ENCODE data around the gene VWC2. TPM values are rescaled to one million over a fixed set of nuclear protein-coding genes. Genes with fewer than 3 reads are reported as not detected.

The VWC2 gene
- total RNA-seq, 4 donors from 2014 or later: under 0.01 to 0.22 (median 0.18) TPM

DNA sequence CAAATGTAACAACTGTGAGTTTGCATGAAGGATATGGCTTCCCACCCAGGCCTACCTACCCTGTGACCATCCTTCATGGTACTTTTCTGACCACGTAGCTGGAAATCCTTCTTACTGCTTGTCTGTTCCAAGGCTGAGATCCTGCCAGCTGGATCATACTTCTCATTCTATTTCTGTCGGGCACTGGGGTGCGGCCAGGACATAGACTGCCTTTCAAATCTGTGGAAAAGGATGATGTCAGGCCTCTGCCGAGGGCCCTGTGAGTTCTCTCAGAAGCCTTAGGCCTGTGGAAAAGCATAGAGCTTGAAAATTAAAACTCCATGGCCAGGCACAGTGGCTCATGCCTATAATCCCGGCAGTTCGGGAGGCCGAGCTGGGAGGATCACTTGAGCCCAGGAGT, 10.0 kb downstream of the VWC2 start:
- TF ChIP-seq, protein P1, sequence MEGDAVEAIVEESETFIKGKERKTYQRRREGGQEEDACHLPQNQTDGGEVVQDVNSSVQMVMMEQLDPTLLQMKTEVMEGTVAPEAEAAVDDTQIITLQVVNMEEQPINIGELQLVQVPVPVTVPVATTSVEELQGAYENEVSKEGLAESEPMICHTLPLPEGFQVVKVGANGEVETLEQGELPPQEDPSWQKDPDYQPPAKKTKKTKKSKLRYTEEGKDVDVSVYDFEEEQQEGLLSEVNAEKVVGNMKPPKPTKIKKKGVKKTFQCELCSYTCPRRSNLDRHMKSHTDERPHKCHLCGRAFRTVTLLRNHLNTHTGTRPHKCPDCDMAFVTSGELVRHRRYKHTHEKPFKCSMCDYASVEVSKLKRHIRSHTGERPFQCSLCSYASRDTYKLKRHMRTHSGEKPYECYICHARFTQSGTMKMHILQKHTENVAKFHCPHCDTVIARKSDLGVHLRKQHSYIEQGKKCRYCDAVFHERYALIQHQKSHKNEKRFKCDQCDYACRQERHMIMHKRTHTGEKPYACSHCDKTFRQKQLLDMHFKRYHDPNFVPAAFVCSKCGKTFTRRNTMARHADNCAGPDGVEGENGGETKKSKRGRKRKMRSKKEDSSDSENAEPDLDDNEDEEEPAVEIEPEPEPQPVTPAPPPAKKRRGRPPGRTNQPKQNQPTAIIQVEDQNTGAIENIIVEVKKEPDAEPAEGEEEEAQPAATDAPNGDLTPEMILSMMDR (IDR thresholded peaks at IDR 0.05; ENCODE audit: low read depth): no peak

DNA sequence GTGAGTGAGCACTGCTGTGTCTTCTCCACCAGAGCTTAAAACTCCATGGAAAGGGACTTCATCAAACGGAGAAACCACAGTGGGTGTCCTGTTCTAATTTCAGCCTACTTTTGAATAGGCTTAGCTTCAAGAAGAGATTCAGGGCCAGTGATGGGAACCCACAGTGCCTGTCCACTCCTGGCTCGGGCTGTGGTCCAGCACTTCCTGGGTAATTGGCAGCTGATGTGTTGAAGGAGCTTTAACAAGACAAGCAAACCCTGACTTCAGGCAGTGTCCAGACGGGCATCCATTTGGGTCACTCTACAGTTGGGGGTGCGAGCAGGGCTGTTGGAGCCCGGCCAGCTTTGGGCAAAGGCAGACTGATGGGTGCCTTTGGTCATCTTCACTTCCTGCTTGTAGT, 14.5 kb downstream of the VWC2 start:
- TF ChIP-seq, protein P1 (IDR thresholded peaks at IDR 0.05; ENCODE audit: low read depth): no peak

DNA sequence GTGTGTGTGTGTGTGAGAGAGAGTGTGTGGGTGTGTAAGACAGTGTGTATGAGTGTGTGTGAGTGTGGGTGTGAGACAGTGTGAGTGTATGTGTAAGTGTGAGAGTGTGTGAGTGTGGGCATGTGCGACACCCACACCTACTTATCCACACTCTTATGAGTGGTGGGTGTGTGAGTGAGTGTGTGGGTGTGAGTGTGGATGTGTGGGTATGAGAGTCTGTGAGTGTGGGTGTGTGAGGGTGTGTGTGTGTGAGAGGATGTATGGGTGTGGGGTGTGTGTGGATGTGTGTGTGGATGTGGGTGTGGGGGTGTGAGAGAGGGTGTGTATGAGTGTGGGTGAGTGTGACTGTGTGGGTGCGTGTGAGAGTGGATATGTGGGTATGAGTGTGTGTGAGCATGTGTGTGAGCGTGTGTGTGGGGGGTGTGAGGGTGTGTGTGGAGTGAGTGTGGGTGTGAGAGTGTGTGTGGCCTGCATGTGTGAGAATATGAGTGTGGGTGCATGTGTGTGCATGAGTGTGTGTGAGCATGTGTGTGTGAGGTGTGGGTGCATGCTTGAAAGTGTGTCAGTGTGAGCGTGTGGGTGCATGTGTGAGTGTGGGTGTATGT, 15.1 kb downstream of the VWC2 start:
- TF ChIP-seq, protein P1 (IDR thresholded peaks at IDR 0.05; ENCODE audit: low read depth): no peak

DNA sequence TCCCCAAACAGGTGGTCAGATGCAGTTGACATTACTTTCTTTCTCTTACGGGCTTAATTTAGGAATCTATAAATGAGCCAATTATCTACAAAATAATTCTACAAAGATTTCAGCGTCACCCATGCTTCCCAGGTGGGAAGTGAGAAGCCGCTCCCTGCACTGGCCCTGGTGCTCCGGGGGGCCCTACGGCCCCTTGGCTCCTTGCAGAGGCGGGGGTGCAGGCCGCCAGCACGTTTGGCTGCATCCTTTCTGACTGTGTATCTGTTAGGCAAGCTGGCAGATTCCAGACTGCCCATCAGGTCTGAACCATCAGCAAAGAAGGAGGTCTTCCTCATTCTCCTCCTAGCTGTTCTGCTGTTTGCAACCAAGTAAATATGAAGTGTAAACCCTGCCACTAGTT, 16.3 kb downstream of the VWC2 start:
- TF ChIP-seq, protein P1 (IDR thresholded peaks at IDR 0.05; ENCODE audit: low read depth): no peak

DNA sequence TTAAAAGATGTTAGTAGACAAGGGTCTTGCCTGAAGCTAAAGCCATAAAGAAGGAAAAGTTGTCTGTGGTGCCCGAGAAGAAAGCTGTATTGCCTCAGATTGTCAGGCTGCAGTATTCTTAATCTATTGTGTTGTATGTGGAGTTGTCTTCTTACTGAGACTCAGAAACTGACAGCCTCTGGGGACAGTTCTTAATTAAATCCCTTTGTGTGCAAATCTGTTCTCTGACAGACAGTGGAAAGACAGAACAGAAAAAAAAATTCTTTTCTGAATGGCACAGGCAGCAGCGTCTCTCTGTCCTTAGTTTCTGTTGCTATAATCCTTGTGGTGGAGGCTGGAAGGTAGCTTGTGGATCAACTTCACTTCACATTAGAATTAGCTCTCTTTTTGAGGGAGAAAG, 16.8 kb downstream of the VWC2 start:
- TF ChIP-seq, protein P1 (IDR thresholded peaks at IDR 0.05; ENCODE audit: low read depth): no peak

DNA sequence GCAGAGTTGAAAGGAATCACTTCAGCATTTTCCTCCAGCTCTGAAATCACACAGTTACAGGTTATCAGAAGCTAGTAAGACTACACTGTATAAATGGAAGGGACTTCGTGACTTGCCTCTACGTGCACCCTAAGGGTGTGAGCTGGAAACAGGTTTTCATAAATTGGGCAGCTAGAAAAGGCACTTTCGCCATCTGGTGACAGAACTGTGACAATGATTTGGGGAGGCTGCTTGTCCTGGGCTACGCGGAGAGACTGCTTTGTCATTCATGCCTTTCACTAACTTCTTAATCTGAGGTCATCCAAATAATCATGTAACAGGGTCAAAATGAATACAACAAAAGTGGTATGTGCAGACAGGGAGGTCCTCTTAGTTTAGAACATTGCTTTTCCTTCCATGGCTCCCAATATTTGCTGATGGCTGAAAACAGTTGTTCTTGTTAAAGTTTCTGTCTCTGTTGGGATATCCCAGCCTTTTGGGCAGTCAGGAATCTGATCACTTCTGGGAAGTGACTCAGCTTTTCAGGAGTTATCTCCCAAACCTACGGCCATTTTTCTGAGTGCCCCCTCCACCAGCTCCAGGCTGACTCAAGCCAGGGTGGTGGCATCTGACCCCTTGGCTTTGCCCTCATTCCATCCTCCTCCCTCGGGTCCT, 17.8 kb downstream of the VWC2 start:
- TF ChIP-seq, protein P1 (IDR thresholded peaks at IDR 0.05; ENCODE audit: low read depth): no peak

DNA sequence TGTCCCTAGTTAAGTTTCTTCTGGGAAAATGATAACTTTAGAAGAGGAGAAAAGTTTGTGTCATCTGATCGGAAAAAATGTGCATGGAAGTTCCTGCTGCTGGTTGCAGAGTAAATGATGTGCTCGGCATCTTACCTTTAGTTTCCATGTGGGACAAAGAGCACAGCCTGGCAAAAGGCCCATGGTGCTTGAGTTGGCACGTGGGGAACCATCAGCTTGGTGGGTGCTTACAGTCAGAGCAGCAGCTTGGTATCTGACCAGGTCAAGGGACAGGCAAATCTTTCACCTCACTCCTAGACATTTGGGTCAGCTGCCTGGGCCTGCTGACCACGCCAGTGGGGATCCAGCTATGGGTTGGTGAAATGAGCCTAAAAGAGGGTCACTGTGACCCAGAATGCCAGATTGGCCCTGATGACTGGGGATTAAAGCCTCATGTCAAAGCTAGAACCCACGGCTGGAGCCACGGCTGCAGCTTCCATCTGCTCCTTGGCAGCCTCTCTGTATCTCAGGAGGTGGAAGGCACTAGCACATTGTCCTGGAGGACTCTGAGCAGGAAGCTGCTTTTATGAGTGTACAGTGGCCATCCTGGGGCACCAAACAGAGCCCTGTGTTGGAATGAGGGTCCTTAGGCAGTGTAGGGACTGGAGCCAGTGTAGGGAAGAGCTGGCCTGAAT, 24.7 kb downstream of the VWC2 start:
- TF ChIP-seq, protein P1 (IDR thresholded peaks at IDR 0.05; ENCODE audit: low read depth): no peak
